ENCODE measurements around the gene P2RX7.

P2RX7 gene

GRCh38 chr12:121107681-121108080, 25.0 kb upstream of the P2RX7 start:
- TF ChIP-seq FOXP2 (optimal IDR thresholded peaks at IDR 0.05; ENCODE audit: borderline replicate concordance, extremely low read depth, extremely low read length, insufficient read depth) (no peak), SIN3A (IDR thresholded peaks at IDR 0.05; ENCODE audit: borderline replicate concordance, insufficient read depth, low read length) (no peak), TAF1 (IDR thresholded peaks at IDR 0.05; ENCODE audit: borderline replicate concordance, insufficient read depth, low read length) (no peak), REST (IDR thresholded peaks at IDR 0.05; ENCODE audit: insufficient read depth in 1 of 2, low read depth in 2 of 2, low read length in 2 of 2) (no peak), POLR2AphosphoS5 (IDR thresholded peaks at IDR 0.05; ENCODE audit: low read depth, low read length) (no peak)

GRCh38 chr12:121108492-121108891, 24.2 kb upstream of the P2RX7 start:
- no peak for TF ChIP-seq REST (IDR thresholded peaks at IDR 0.05; ENCODE audit: insufficient read depth in 1 of 2, low read depth in 2 of 2, low read length in 2 of 2)
- no peak for TF ChIP-seq POLR2AphosphoS5 (IDR thresholded peaks at IDR 0.05; ENCODE audit: low read depth, low read length)
- no peak for TF ChIP-seq SIN3A (IDR thresholded peaks at IDR 0.05; ENCODE audit: borderline replicate concordance, insufficient read depth, low read length)
- TF ChIP-seq FOXP2 (optimal IDR thresholded peaks at IDR 0.05; ENCODE audit: borderline replicate concordance, extremely low read depth, extremely low read length, insufficient read depth) = no peak
- no peak for TF ChIP-seq TAF1 (IDR thresholded peaks at IDR 0.05; ENCODE audit: borderline replicate concordance, insufficient read depth, low read length)

- TF ChIP-seq TAF1 (IDR thresholded peaks at IDR 0.05; ENCODE audit: borderline replicate concordance, insufficient read depth, low read length) (no peak), POLR2AphosphoS5 (IDR thresholded peaks at IDR 0.05; ENCODE audit: low read depth, low read length) (no peak), SIN3A (IDR thresholded peaks at IDR 0.05; ENCODE audit: borderline replicate concordance, insufficient read depth, low read length) (no peak), REST (IDR thresholded peaks at IDR 0.05; ENCODE audit: insufficient read depth in 1 of 2, low read depth in 2 of 2, low read length in 2 of 2) (no peak), FOXP2 (optimal IDR thresholded peaks at IDR 0.05; ENCODE audit: borderline replicate concordance, extremely low read depth, extremely low read length, insufficient read depth) (no peak)
Observed at GRCh38 chr12:121110211-121110940, 22.3 kb upstream of the P2RX7 start.

GRCh38 chr12:121111684-121112083, 21.0 kb upstream of the P2RX7 start:
- TF ChIP-seq SIN3A (IDR thresholded peaks at IDR 0.05; ENCODE audit: borderline replicate concordance, insufficient read depth, low read length) = no peak
- TF ChIP-seq REST (IDR thresholded peaks at IDR 0.05; ENCODE audit: insufficient read depth in 1 of 2, low read depth in 2 of 2, low read length in 2 of 2) = no peak
- no peak for TF ChIP-seq TAF1 (IDR thresholded peaks at IDR 0.05; ENCODE audit: borderline replicate concordance, insufficient read depth, low read length)
- no peak for TF ChIP-seq POLR2AphosphoS5 (IDR thresholded peaks at IDR 0.05; ENCODE audit: low read depth, low read length)
